GM19328 (cell line): ENCODE results near the gene PRPF40B.

Experiments used
- ATAC-seq: cut with Tn5 transposase; IDR thresholded peaks from one replicate; pipeline ENCODE4 v1.9.1; 2021; ENCODE audit warnings: mild to moderate bottlenecking, moderate library complexity; ENCODE audit not compliant: unreplicated experiment

PRPF40B gene

GRCh38 chr12:49655595-49656236 is 32.4 kb downstream of the PRPF40B start:
- no peak for ATAC-seq

- no peak for ATAC-seq
These were observed 34.9 kb downstream of the PRPF40B start for GRCh38 chr12:49658276-49658675.

- no peak for ATAC-seq
These were observed 36.4 kb downstream of the PRPF40B start for GRCh38 chr12:49659753-49660152.

GRCh38 chr12:49661191-49661590 is 37.8 kb downstream of the PRPF40B start:
- ATAC-seq, result no peak

GRCh38 chr12:49661746-49662145 is 38.4 kb downstream of the PRPF40B start:
- ATAC-seq, result no peak

- peak; percentile 78 for ATAC-seq
These were observed 39.9 kb downstream of the PRPF40B start for GRCh38 chr12:49662998-49663843.

GRCh38 chr12:49664167-49664566 is 40.8 kb downstream of the PRPF40B start:
- no peak for ATAC-seq

GRCh38 chr12:49664591-49665239 is 41.4 kb downstream of the PRPF40B start:
- no peak for ATAC-seq

- ATAC-seq, result no peak
These were observed 42.0 kb downstream of the PRPF40B start for GRCh38 chr12:49665384-49665783.

- no peak for ATAC-seq
These were observed 42.8 kb downstream of the PRPF40B start for GRCh38 chr12:49666176-49666575.

GRCh38 chr12:49667325-49668090 is 44.1 kb downstream of the PRPF40B start:
- no peak for ATAC-seq

GRCh38 chr12:49669796-49670195 is 46.4 kb downstream of the PRPF40B start:
- no peak for ATAC-seq

GRCh38 chr12:49671031-49671765 is 47.8 kb downstream of the PRPF40B start:
- ATAC-seq, result no peak

GRCh38 chr12:49672301-49673217 is 49.2 kb downstream of the PRPF40B start:
- ATAC-seq, result no peak

- no peak for ATAC-seq
These were observed 50.3 kb downstream of the PRPF40B start for GRCh38 chr12:49673446-49674317.

GRCh38 chr12:49674318-49674981 is 51.1 kb downstream of the PRPF40B start:
- ATAC-seq, result no peak

- ATAC-seq, result no peak
These were observed 51.8 kb downstream of the PRPF40B start for GRCh38 chr12:49675137-49675536.

- ATAC-seq, result no peak
These were observed 55.4 kb downstream of the PRPF40B start for GRCh38 chr12:49678711-49679110.
